Lower leg skin (tissue), 3 donors: ENCODE measurements around the gene MYO18A.

Source experiments
- POLR2A ChIP-seq, 2 donors: fragments of 450-650 bp; IDR thresholded peaks; one replicate each; pipeline ENCODE4 v1.6.1; 2016 to 2017; ENCODE audit warnings: antibody characterized with exemption in 2 of 2, mild to moderate bottlenecking in 1 of 2, moderate library complexity in 1 of 2
- TF ChIP-seq, protein P1 (sequence below), 3 donors: fragments of 450-650 bp; IDR thresholded peaks; one replicate each; pipeline ENCODE4 v1.5.1; 2016; ENCODE audit warnings: antibody characterized with exemption in 3 of 3, mild to moderate bottlenecking in 3 of 3, moderate library complexity in 2 of 3

DNA sequence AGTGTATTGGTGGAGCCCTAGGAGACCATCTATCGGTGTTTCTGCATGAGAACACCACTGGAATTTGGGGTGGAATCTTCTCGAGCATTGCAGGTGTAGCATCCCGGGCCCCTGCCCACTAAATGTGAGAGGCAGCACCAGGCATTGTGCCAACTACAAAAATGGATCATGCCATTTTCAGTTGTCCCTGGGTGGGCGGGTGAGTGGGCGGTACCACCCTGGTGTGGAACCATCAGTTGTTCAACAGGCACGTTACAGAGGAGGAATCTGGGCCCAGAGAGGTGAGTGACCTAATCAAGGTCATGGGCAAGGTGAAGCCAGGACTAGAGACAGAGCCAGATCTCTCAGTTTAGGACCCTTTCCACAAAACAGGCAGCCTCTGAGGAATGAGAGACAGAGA, 128.5 kb downstream of the MYO18A start:
- TF ChIP-seq, protein P1, sequence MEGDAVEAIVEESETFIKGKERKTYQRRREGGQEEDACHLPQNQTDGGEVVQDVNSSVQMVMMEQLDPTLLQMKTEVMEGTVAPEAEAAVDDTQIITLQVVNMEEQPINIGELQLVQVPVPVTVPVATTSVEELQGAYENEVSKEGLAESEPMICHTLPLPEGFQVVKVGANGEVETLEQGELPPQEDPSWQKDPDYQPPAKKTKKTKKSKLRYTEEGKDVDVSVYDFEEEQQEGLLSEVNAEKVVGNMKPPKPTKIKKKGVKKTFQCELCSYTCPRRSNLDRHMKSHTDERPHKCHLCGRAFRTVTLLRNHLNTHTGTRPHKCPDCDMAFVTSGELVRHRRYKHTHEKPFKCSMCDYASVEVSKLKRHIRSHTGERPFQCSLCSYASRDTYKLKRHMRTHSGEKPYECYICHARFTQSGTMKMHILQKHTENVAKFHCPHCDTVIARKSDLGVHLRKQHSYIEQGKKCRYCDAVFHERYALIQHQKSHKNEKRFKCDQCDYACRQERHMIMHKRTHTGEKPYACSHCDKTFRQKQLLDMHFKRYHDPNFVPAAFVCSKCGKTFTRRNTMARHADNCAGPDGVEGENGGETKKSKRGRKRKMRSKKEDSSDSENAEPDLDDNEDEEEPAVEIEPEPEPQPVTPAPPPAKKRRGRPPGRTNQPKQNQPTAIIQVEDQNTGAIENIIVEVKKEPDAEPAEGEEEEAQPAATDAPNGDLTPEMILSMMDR (IDR thresholded peaks at IDR 0.05): no peak
- no peak for TF ChIP-seq POLR2A (IDR thresholded peaks at IDR 0.05)
